ENCODE data around the gene SLC25A3.

DNA sequence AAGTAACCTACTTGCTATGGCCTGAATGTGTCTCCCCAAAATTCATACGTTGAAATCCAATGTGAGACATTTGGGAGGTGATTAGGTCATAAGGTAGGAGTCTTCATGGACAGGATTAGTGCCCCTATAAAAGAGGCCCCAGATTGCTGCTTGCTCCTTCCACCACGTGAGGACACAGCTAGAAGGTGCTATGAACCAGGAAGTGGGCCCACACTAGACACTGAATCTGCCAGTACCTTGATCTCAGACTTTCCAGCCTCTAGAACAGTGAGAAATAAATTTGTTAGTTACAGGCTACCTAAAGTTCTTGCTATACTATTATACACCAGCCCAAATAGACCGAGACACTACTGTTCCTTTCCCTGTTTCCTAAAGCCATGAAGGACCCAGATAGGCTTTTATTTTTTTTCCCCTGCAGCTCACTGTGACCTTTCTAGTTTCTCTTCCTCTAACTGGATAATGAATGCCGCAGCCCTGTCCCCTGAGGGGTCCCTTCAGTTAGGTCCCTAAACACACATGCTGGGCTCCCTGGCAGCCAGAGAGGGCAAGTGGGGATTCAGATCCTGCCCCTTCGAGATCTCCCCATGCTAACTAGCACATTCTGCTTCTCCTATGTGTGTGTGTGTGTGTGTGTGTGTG lies 19.3 kb downstream of the SLC25A3 start:
- no peak for TF ChIP-seq POLR2A (IDR thresholded peaks at IDR 0.05)
- no peak for TF ChIP-seq EP300 (IDR thresholded peaks at IDR 0.05)
- TF ChIP-seq, protein P1, sequence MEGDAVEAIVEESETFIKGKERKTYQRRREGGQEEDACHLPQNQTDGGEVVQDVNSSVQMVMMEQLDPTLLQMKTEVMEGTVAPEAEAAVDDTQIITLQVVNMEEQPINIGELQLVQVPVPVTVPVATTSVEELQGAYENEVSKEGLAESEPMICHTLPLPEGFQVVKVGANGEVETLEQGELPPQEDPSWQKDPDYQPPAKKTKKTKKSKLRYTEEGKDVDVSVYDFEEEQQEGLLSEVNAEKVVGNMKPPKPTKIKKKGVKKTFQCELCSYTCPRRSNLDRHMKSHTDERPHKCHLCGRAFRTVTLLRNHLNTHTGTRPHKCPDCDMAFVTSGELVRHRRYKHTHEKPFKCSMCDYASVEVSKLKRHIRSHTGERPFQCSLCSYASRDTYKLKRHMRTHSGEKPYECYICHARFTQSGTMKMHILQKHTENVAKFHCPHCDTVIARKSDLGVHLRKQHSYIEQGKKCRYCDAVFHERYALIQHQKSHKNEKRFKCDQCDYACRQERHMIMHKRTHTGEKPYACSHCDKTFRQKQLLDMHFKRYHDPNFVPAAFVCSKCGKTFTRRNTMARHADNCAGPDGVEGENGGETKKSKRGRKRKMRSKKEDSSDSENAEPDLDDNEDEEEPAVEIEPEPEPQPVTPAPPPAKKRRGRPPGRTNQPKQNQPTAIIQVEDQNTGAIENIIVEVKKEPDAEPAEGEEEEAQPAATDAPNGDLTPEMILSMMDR (IDR thresholded peaks at IDR 0.05): no peak
